ENCODE measurements around the gene MINDY3. TPM values are rescaled to one million over a fixed set of nuclear protein-coding genes. Genes with fewer than 3 reads are reported as not detected.
"Not testable (repeated sequence)": the region's sequence is repeated elsewhere in the genome, so short reads cannot be mapped to it uniquely, and the experiment has no call there.

MINDY3 gene
- total RNA-seq, 1 experiment from 2014 or later: 10.8 TPM

DNA sequence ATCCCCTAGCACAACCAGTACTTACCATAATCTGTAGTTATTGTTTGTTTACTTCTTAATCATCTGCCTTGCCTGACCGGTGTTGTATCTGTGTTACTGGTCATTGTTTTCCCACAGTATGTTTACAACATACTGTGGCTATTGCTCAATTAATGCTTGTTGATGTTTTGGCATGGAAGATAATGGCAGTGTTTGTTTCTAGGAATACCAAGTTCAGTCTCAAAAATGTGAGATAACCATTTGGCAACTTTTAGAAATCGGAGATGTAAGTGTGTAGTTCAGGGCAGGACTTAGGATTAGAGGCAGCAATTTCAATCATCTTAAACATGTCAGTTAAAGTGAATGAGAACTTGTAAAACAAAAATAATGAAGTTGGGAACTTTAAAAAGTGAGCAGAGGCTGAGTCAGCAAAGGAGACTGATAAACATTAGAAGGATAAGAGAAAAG is 8.2 kb downstream of the MINDY3 start:
- Histone ChIP-seq H2AFZ (no peak overlapping the region), H3K9me3 (ENCODE audit: insufficient read depth, low read depth) (no peaks in the 10 kb centered on the region), H3K36me3 (ENCODE audit: low read depth) (no peaks in the 10 kb centered on the region), H3F3A (ENCODE audit: insufficient read depth, low read depth) (no peaks in the 10 kb centered on the region), H3K9me2 (ENCODE audit: insufficient read depth) (no peaks in the 10 kb centered on the region), H3K4me2 (no peak overlapping the region), H3K27ac (no peak overlapping the region), H3K4me1 (replicated peaks; ENCODE audit: insufficient read depth) (no peaks in the 10 kb centered on the region), H4K20me1 (ENCODE audit: insufficient read depth) (no peaks in the 10 kb centered on the region), H3K4me3 (no peak overlapping the region), H3K27me3 (ENCODE audit: insufficient read depth, low read depth) (no peaks in the 10 kb centered on the region), H3K79me2 (ENCODE audit: low read depth) (no peaks in the 10 kb centered on the region)
- no peak for TF ChIP-seq EZH2 (IDR thresholded peaks at IDR 0.05; ENCODE audit: low read depth)
- TF ChIP-seq, protein P1, sequence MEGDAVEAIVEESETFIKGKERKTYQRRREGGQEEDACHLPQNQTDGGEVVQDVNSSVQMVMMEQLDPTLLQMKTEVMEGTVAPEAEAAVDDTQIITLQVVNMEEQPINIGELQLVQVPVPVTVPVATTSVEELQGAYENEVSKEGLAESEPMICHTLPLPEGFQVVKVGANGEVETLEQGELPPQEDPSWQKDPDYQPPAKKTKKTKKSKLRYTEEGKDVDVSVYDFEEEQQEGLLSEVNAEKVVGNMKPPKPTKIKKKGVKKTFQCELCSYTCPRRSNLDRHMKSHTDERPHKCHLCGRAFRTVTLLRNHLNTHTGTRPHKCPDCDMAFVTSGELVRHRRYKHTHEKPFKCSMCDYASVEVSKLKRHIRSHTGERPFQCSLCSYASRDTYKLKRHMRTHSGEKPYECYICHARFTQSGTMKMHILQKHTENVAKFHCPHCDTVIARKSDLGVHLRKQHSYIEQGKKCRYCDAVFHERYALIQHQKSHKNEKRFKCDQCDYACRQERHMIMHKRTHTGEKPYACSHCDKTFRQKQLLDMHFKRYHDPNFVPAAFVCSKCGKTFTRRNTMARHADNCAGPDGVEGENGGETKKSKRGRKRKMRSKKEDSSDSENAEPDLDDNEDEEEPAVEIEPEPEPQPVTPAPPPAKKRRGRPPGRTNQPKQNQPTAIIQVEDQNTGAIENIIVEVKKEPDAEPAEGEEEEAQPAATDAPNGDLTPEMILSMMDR (conservative IDR thresholded peaks at IDR 0.05): no peak
- ChIA-PET POLR2A (ENCODE audit: unreplicated experiment) (no interaction called here), CTCF (no interaction called here)
- DNase-seq: no peak
- no TSS peak for BruUV-seq (replicated peaks)
- intact Hi-C loops (cut with micrococcal nuclease; ENCODE audit: unreplicated experiment): no loop called here

DNA sequence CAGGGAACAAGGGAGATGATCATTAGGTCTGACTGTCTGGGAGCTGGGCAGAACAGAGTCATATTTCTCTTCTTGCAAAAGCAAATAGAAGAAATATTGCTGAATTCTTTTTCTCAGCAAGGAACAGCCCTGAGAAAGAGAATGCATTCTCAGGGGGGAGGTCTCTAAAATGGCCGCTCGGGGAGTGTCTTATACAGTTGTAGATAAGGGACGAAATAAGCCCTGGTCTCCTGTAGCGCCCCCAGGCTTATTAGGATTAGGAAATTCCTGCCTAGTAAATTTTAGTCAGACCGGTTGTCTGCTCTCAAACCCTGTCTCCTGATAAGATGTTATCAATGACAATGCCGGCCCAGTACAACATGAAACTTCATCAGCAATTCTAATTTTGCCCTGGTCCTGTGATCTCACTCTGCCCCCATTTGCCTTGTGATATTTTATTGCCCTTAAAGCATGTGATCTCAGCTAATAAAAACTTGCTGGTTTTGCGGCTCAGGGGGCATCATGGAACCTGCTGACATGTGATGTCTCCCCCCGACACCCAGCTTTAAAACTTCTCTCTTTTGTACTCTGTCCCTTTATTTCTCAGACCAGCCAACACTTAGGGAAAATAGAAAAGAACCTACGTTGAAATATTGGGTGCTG is 9.8 kb downstream of the MINDY3 start:
- H3F3A ChIP-seq (ENCODE audit: insufficient read depth, low read depth); H3K9me3 ChIP-seq (ENCODE audit: insufficient read depth, low read depth); intact Hi-C loops (cut with micrococcal nuclease; ENCODE audit: unreplicated experiment); H3K9me2 ChIP-seq (ENCODE audit: insufficient read depth); DNase-seq; H3K27me3 ChIP-seq (ENCODE audit: insufficient read depth, low read depth); H3K27ac ChIP-seq; H2AFZ ChIP-seq; POLR2A ChIA-PET (ENCODE audit: unreplicated experiment); H3K36me3 ChIP-seq (ENCODE audit: low read depth); CTCF ChIA-PET; H3K4me3 ChIP-seq; BruUV-seq (replicated peaks); H3K79me2 ChIP-seq (ENCODE audit: low read depth); H3K4me2 ChIP-seq; H4K20me1 ChIP-seq (ENCODE audit: insufficient read depth); H3K4me1 ChIP-seq (replicated peaks; ENCODE audit: insufficient read depth): not testable (repeated sequence)

DNA sequence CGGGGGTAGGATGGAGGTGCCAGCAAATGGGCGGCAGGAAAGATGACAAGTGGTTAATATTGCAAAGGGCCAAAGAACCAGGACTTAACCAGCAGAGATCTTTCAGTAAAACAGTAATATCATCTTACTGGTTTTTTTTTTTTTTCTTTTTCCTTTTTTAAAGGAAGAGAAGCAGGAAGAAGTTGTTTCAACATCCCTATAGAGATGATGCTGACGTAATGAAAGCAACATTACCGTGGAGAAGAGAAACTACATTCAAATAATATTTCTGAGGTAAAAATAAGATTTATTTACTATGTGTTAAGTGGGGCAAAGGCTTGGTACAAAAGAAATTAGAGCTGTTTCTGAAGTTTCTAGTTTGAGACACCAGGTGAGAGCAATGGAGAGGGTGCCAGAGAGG is 11.0 kb downstream of the MINDY3 start:
- Histone ChIP-seq H3K4me3 (no peak overlapping the region), H3K79me2 (ENCODE audit: low read depth) (no peaks in the 10 kb centered on the region), H3K9me3 (ENCODE audit: insufficient read depth, low read depth) (no peaks in the 10 kb centered on the region), H3K27me3 (ENCODE audit: insufficient read depth, low read depth) (no peaks in the 10 kb centered on the region), H3K36me3 (ENCODE audit: low read depth) (no peaks in the 10 kb centered on the region), H3K4me1 (replicated peaks; ENCODE audit: insufficient read depth) (no peaks in the 10 kb centered on the region), H4K20me1 (ENCODE audit: insufficient read depth) (no peaks in the 10 kb centered on the region), H3F3A (ENCODE audit: insufficient read depth, low read depth) (no peaks in the 10 kb centered on the region), H3K27ac (no peak overlapping the region), H2AFZ (no peak overlapping the region), H3K4me2 (no peak overlapping the region), H3K9me2 (ENCODE audit: insufficient read depth) (no peaks in the 10 kb centered on the region)
- ChIA-PET POLR2A (ENCODE audit: unreplicated experiment) (no interaction called here), CTCF (no interaction called here)
- TF ChIP-seq EZH2 (IDR thresholded peaks at IDR 0.05; ENCODE audit: low read depth): no peak
- TF ChIP-seq, protein P1 (conservative IDR thresholded peaks at IDR 0.05): no peak
- BruUV-seq (replicated peaks): no TSS peak
- DNase-seq: no peak
- intact Hi-C loops (cut with micrococcal nuclease; ENCODE audit: unreplicated experiment): no loop called here

DNA sequence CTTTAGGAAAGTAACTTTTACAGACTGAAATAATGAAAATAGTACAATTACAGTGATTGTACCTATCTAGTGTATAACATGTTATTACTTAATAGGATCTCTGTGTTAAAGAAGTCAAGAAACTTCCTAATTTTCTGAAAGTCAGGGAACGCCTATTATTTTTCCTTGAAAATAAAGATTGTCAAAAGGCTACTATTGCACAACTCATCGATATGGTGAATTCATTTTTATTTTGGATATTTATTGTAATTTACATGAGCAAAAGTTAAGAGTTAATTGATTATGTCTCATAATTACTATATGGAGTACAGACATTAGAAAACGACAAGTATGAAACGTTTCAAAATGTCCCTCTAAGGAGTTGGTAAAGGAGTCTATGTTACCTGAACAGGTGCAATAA is 12.8 kb downstream of the MINDY3 start:
- Histone ChIP-seq H3K36me3 (ENCODE audit: low read depth) (no peaks in the 10 kb centered on the region), H3K9me2 (ENCODE audit: insufficient read depth) (no peaks in the 10 kb centered on the region), H3K9me3 (ENCODE audit: insufficient read depth, low read depth) (no peaks in the 10 kb centered on the region), H4K20me1 (ENCODE audit: insufficient read depth) (no peaks in the 10 kb centered on the region), H3K4me1 (replicated peaks; ENCODE audit: insufficient read depth) (no peaks in the 10 kb centered on the region), H2AFZ (no peak overlapping the region), H3K27me3 (ENCODE audit: insufficient read depth, low read depth) (no peaks in the 10 kb centered on the region), H3K27ac (no peak overlapping the region), H3F3A (ENCODE audit: insufficient read depth, low read depth) (no peaks in the 10 kb centered on the region), H3K4me3 (no peak overlapping the region), H3K79me2 (ENCODE audit: low read depth) (no peaks in the 10 kb centered on the region), H3K4me2 (no peak overlapping the region)
- POLR2A ChIA-PET (ENCODE audit: unreplicated experiment): no interaction called here
- intact Hi-C loops (cut with micrococcal nuclease; ENCODE audit: unreplicated experiment): no loop called here
- no TSS peak for BruUV-seq (replicated peaks)
- CTCF ChIA-PET: no interaction called here
- DNase-seq: no peak
- TF ChIP-seq, protein P1 (conservative IDR thresholded peaks at IDR 0.05): no peak
- TF ChIP-seq EZH2 (IDR thresholded peaks at IDR 0.05; ENCODE audit: low read depth): no peak
